Dedifferentiated amniotic fluid mesenchymal stem cell (primary cell): ENCODE measurements around the gene PHLDA1.

Source experiments
- DNase-seq: peaks from one replicate; pipeline ENCODE4 v3.0.0-alpha.2; 2016; ENCODE audit errors: extremely low spot score

The PHLDA1 gene

GRCh38 chr12:76031414-76032042 lies at the start of gene PHLDA1:
Gene PHLDA1, minus strand, starts transcription at chr12:76031776.
- DNase-seq = peak; percentile 95

- no peak for DNase-seq
These were observed 49.3 kb upstream of the PHLDA1 start for GRCh38 chr12:76080729-76081415.

- DNase-seq = no peak
These were observed 48.6 kb upstream of the PHLDA1 start for GRCh38 chr12:76080017-76080728.

GRCh38 chr12:76078748-76079147 lies 47.2 kb upstream of the PHLDA1 start:
- DNase-seq = no peak

- DNase-seq = no peak
These were observed 43.9 kb upstream of the PHLDA1 start for GRCh38 chr12:76075448-76075847.

- DNase-seq = no peak
These were observed 43.2 kb upstream of the PHLDA1 start for GRCh38 chr12:76074701-76075336.

GRCh38 chr12:76073561-76073960 lies 42.0 kb upstream of the PHLDA1 start:
- DNase-seq = no peak

GRCh38 chr12:76072568-76072967 lies 41.0 kb upstream of the PHLDA1 start:
- DNase-seq = no peak

- DNase-seq = no peak
These were observed 37.8 kb upstream of the PHLDA1 start for GRCh38 chr12:76069339-76069738.

GRCh38 chr12:76065917-76066316 lies 34.3 kb upstream of the PHLDA1 start:
- no peak for DNase-seq

- DNase-seq = no peak
These were observed 33.3 kb upstream of the PHLDA1 start for GRCh38 chr12:76064904-76065303.

GRCh38 chr12:76060111-76060510 lies 28.5 kb upstream of the PHLDA1 start:
- no peak for DNase-seq

GRCh38 chr12:76057326-76057725 lies 25.8 kb upstream of the PHLDA1 start:
- no peak for DNase-seq

- no peak for DNase-seq
These were observed 23.8 kb upstream of the PHLDA1 start for GRCh38 chr12:76055393-76055792.

GRCh38 chr12:76049575-76050251 lies 18.1 kb upstream of the PHLDA1 start:
- DNase-seq = no peak

- DNase-seq = no peak
These were observed 16.2 kb upstream of the PHLDA1 start for GRCh38 chr12:76047742-76048141.

- no peak for DNase-seq
These were observed 15.5 kb upstream of the PHLDA1 start for GRCh38 chr12:76047060-76047459.

- no peak for DNase-seq
These were observed 11.8 kb upstream of the PHLDA1 start for GRCh38 chr12:76043377-76043776.

- no peak for DNase-seq
These were observed 10.6 kb upstream of the PHLDA1 start for GRCh38 chr12:76042147-76042546.

- no peak for DNase-seq
These were observed 9.8 kb upstream of the PHLDA1 start for GRCh38 chr12:76041406-76041805.

- no peak for DNase-seq
These were observed 8.9 kb upstream of the PHLDA1 start for GRCh38 chr12:76040461-76040860.

- DNase-seq = no peak
These were observed 6.6 kb upstream of the PHLDA1 start for GRCh38 chr12:76038176-76038575.
